Effector memory CD8-positive, alpha-beta T cell (primary cell): ENCODE data around the gene FAM161B.
"Not testable (repeated sequence)": the region's sequence is repeated elsewhere in the genome, so short reads cannot be mapped to it uniquely, and the experiment has no call there.

Experiments used
- ATAC-seq: fragments of 150-1000 bp; cut with Tn5 transposase; replicated peaks from 2 replicates; pipeline ENCODE4 v1.10.0; 2021; ENCODE audit warnings: mild to moderate bottlenecking, moderate library complexity
- DNase-seq, 3 experiments: peaks; one replicate each; pipeline ENCODE4 v3.0.0; 2021
- H3K27ac Mint-ChIP-seq, 2 donors: one replicate each; pipeline ENCODE4 v1.8.0; 2022; ENCODE audit warnings: mild to moderate bottlenecking in 2 of 2, mixed read lengths in 2 of 2, moderate library complexity in 2 of 2
- H3K27me3 Mint-ChIP-seq, 2 donors: one replicate each; pipeline ENCODE4 v1.8.0; 2022; ENCODE audit warnings: mixed read lengths in 2 of 2
- H3K36me3 Mint-ChIP-seq: one replicate; pipeline ENCODE4 v1.8.0; 2022; ENCODE audit warnings: mild to moderate bottlenecking, moderate library complexity, mixed read lengths; ENCODE audit not compliant: insufficient read depth
- H3K4me1 Mint-ChIP-seq, 2 donors: one replicate each; pipeline ENCODE4 v1.8.0; 2022; ENCODE audit warnings: low read depth in 2 of 2, mixed read lengths in 2 of 2
- H3K4me3 Mint-ChIP-seq, 2 donors: one replicate each; pipeline ENCODE4 v1.8.0; 2022; ENCODE audit warnings: mild to moderate bottlenecking in 2 of 2, mixed read lengths in 2 of 2, moderate library complexity in 2 of 2
- H3K9me3 Mint-ChIP-seq, 2 donors: one replicate each; pipeline ENCODE4 v1.8.0; 2022; ENCODE audit warnings: mixed read lengths in 2 of 2

Gene FAM161B

GRCh38 chr14:73924337-73924736 is 25.6 kb downstream of the FAM161B start:
- no peak for ATAC-seq
- H3K4me1 Mint-ChIP-seq, result peaks cover 2 to 12% of the 10 kb centered on the region in 2 donors
- peaks cover 89% of the 10 kb centered on the region for H3K36me3 Mint-ChIP-seq
- H3K27me3 Mint-ChIP-seq, result no peaks in the 10 kb centered on the region
- H3K4me3 Mint-ChIP-seq, result no peak overlapping the region
- no peaks in the 10 kb centered on the region for H3K9me3 Mint-ChIP-seq
- peak overlapping the region; percentile 46 to 56 for H3K27ac Mint-ChIP-seq
- no peak for DNase-seq

- ATAC-seq, H3K27ac Mint-ChIP-seq, H3K9me3 Mint-ChIP-seq, DNase-seq, H3K4me3 Mint-ChIP-seq, H3K4me1 Mint-ChIP-seq, H3K27me3 Mint-ChIP-seq: not testable (repeated sequence)
- H3K36me3 Mint-ChIP-seq, result peaks cover 82% of the 10 kb centered on the region
Observed at GRCh38 chr14:73919457-73919856, 30.4 kb downstream of the FAM161B start.

GRCh38 chr14:73916324-73916723 is 33.6 kb downstream of the FAM161B start:
- Mint-ChIP-seq H3K27me3 (no peaks in the 10 kb centered on the region), H3K4me1 (peaks cover 2 to 7% of the 10 kb centered on the region in 2 donors), H3K4me3 (no peak overlapping the region), H3K9me3 (no peaks in the 10 kb centered on the region), H3K27ac (no peak overlapping the region), H3K36me3 (peaks cover 78% of the 10 kb centered on the region)
- DNase-seq (no peak), ATAC-seq (no peak)

GRCh38 chr14:73913256-73913655 is 36.6 kb downstream of the FAM161B start:
- Mint-ChIP-seq H3K27ac (peak overlapping the region in 1 of 2 donors; percentile 72), H3K27me3 (no peaks in the 10 kb centered on the region), H3K4me1 (peaks cover 2 to 11% of the 10 kb centered on the region in 2 donors), H3K4me3 (no peak overlapping the region), H3K36me3 (peaks cover 72% of the 10 kb centered on the region), H3K9me3 (no peaks in the 10 kb centered on the region)
- ATAC-seq (no peak), DNase-seq (no peak)

GRCh38 chr14:73909681-73910080 is 40.2 kb downstream of the FAM161B start:
- Mint-ChIP-seq H3K36me3 (peaks cover 79% of the 10 kb centered on the region), H3K27ac (peak overlapping the region in 1 of 2 donors; percentile 73), H3K4me3 (no peak overlapping the region), H3K9me3 (no peaks in the 10 kb centered on the region), H3K27me3 (no peaks in the 10 kb centered on the region), H3K4me1 (peaks cover 0 to 4% of the 10 kb centered on the region in 2 donors)
- DNase-seq (no peak), ATAC-seq (no peak)

GRCh38 chr14:73903028-73903427 is 46.9 kb downstream of the FAM161B start:
- H3K36me3 Mint-ChIP-seq, result peaks cover 89% of the 10 kb centered on the region
- no peak overlapping the region for H3K4me3 Mint-ChIP-seq
- no peaks in the 10 kb centered on the region for H3K4me1 Mint-ChIP-seq
- ATAC-seq (no peak), DNase-seq (no peak)
- H3K27me3 Mint-ChIP-seq, result no peaks in the 10 kb centered on the region
- no peaks in the 10 kb centered on the region for H3K9me3 Mint-ChIP-seq
- no peak overlapping the region for H3K27ac Mint-ChIP-seq

- Mint-ChIP-seq H3K27me3 (no peaks in the 10 kb centered on the region), H3K9me3 (no peaks in the 10 kb centered on the region), H3K4me3 (no peak overlapping the region), H3K36me3 (peaks cover 90% of the 10 kb centered on the region), H3K27ac (peak overlapping the region in 1 of 2 donors; percentile 69), H3K4me1 (peaks cover 0 to 9% of the 10 kb centered on the region in 2 donors)
- ATAC-seq, result no peak
- no peak for DNase-seq
Observed at GRCh38 chr14:73896521-73896920, 53.4 kb downstream of the FAM161B start.

GRCh38 chr14:73895939-73896338 is 54.0 kb downstream of the FAM161B start:
- Mint-ChIP-seq H3K27me3 (no peaks in the 10 kb centered on the region), H3K4me1 (peaks cover 0 to 12% of the 10 kb centered on the region in 2 donors), H3K36me3 (peaks cover 90% of the 10 kb centered on the region), H3K27ac (no peak overlapping the region), H3K9me3 (no peaks in the 10 kb centered on the region), H3K4me3 (no peak overlapping the region)
- DNase-seq (no peak), ATAC-seq (no peak)

- not testable (repeated sequence) for H3K27me3 Mint-ChIP-seq, DNase-seq, ATAC-seq, H3K4me3 Mint-ChIP-seq, H3K27ac Mint-ChIP-seq, H3K9me3 Mint-ChIP-seq
- H3K4me1 Mint-ChIP-seq, result peaks cover 3 to 16% of the 10 kb centered on the region in 2 donors
- peaks cover 72% of the 10 kb centered on the region for H3K36me3 Mint-ChIP-seq
Observed at GRCh38 chr14:73894180-73894687, 55.7 kb downstream of the FAM161B start.

GRCh38 chr14:73889376-73889775 is 60.5 kb downstream of the FAM161B start:
- no peak for DNase-seq
- peak overlapping the region; percentile 97 to 99 for H3K27ac Mint-ChIP-seq
- no peaks in the 10 kb centered on the region for H3K9me3 Mint-ChIP-seq
- peaks cover 29 to 45% of the 10 kb centered on the region in 2 donors for H3K4me1 Mint-ChIP-seq
- ATAC-seq, result no peak
- H3K4me3 Mint-ChIP-seq, result peak overlapping the region in 1 of 2 donors; percentile 91
- H3K36me3 Mint-ChIP-seq, result peaks cover 45% of the 10 kb centered on the region
- no peaks in the 10 kb centered on the region for H3K27me3 Mint-ChIP-seq

- Mint-ChIP-seq H3K27me3 (no peaks in the 10 kb centered on the region), H3K9me3 (no peaks in the 10 kb centered on the region), H3K36me3 (peaks cover 41% of the 10 kb centered on the region), H3K4me3 (peak overlapping the region in 1 of 2 donors; percentile 91), H3K27ac (peak overlapping the region; percentile 97 to 99), H3K4me1 (peaks cover 29 to 45% of the 10 kb centered on the region in 2 donors)
- DNase-seq (no peak), ATAC-seq (no peak)
Observed at GRCh38 chr14:73888971-73889370, 60.9 kb downstream of the FAM161B start.

GRCh38 chr14:73888460-73888725 is 61.5 kb downstream of the FAM161B start:
- H3K36me3 Mint-ChIP-seq, result peaks cover 38% of the 10 kb centered on the region
- H3K27me3 Mint-ChIP-seq, result no peaks in the 10 kb centered on the region
- H3K9me3 Mint-ChIP-seq, result no peaks in the 10 kb centered on the region
- H3K27ac Mint-ChIP-seq, result peak overlapping the region; percentile 97 to 99
- peaks cover 29 to 45% of the 10 kb centered on the region in 2 donors for H3K4me1 Mint-ChIP-seq
- H3K4me3 Mint-ChIP-seq, result peak overlapping the region; percentile 91 to 98
- DNase-seq (no peak), ATAC-seq (no peak)

GRCh38 chr14:73887694-73888459 is 62.0 kb downstream of the FAM161B start:
- ATAC-seq (no peak), DNase-seq (no peak)
- peaks cover 29 to 45% of the 10 kb centered on the region in 2 donors for H3K4me1 Mint-ChIP-seq
- no peaks in the 10 kb centered on the region for H3K27me3 Mint-ChIP-seq
- H3K27ac Mint-ChIP-seq, result peak overlapping the region; percentile 97 to 99
- H3K36me3 Mint-ChIP-seq, result peaks cover 35% of the 10 kb centered on the region
- H3K4me3 Mint-ChIP-seq, result peak overlapping the region; percentile 91 to 98
- no peaks in the 10 kb centered on the region for H3K9me3 Mint-ChIP-seq

GRCh38 chr14:73887318-73887616 is 62.6 kb downstream of the FAM161B start:
- H3K4me3 Mint-ChIP-seq, result peak overlapping the region; percentile 91 to 98
- ATAC-seq (no peak), DNase-seq (no peak)
- H3K36me3 Mint-ChIP-seq, result peaks cover 30% of the 10 kb centered on the region
- H3K9me3 Mint-ChIP-seq, result no peaks in the 10 kb centered on the region
- H3K27ac Mint-ChIP-seq, result peak overlapping the region; percentile 97 to 99
- no peaks in the 10 kb centered on the region for H3K27me3 Mint-ChIP-seq
- peaks cover 29 to 45% of the 10 kb centered on the region in 2 donors for H3K4me1 Mint-ChIP-seq
